HCT116 (cell line): ENCODE results near the gene DOCK1.

Source experiments
- ATF3 ChIP-seq: IDR thresholded peaks from 2 replicates; pipeline ENCODE4 v1.6.1; 2012
- CTCF ChIP-seq, 3 experiments: fragments of 200-600 bp in 1 of 3; sonication (generic) in 1 of 3; IDR thresholded peaks in 2 of 3; conservative IDR thresholded peaks in 1 of 3; 2 replicates each; pipeline ENCODE4 v1.5.1; 2012 to 2017; ENCODE audit warnings: low read depth in 2 of 3, low read length in 2 of 3, antibody characterized with exemption in 1 of 3, borderline replicate concordance in 1 of 3, control low read depth in 1 of 3, mild to moderate bottlenecking in 1 of 3, mixed read lengths in 1 of 3, mixed run types in 1 of 3, moderate library complexity in 1 of 3; ENCODE audit not compliant: insufficient read depth in 1 of 3
- POLR2A ChIP-seq: IDR thresholded peaks from 2 replicates; pipeline ENCODE4 v1.7.0; 2011; ENCODE audit warnings: borderline replicate concordance; ENCODE audit not compliant: insufficient read depth, insufficient read length; ENCODE audit errors: extremely low read depth
- POLR2AphosphoS5 ChIP-seq: IDR thresholded peaks from 2 replicates; pipeline ENCODE4 v1.6.1; 2011; ENCODE audit warnings: mild to moderate bottlenecking, low read depth, low read length, moderate library complexity
- RAD21 ChIP-seq: IDR thresholded peaks from 2 replicates; pipeline ENCODE4 v1.6.1; 2012; ENCODE audit warnings: low read depth, mild to moderate bottlenecking
- REST ChIP-seq: IDR thresholded peaks from 2 replicates; pipeline ENCODE4 v1.6.1; 2012; ENCODE audit warnings: low read depth
- SP1 ChIP-seq: IDR thresholded peaks from 2 replicates; pipeline ENCODE4 v1.6.1; 2012; ENCODE audit warnings: low read depth
- YY1 ChIP-seq: IDR thresholded peaks from 2 replicates; pipeline ENCODE4 v1.6.1; 2011; ENCODE audit warnings: low read length, low read depth, moderate library complexity, mild to moderate bottlenecking; ENCODE audit not compliant: insufficient replicate concordance; ENCODE audit errors: extremely low read depth

- no peak for TF ChIP-seq CTCF (IDR thresholded peaks at IDR 0.05 in 2 of 3, conservative IDR thresholded peaks at IDR 0.05 in 1 of 3; ENCODE audit: borderline replicate concordance in 1 of 3, insufficient read depth in 1 of 3, low read depth in 2 of 3, low read length in 2 of 3)
- TF ChIP-seq YY1, result no peak
- no peak for TF ChIP-seq POLR2AphosphoS5
- TF ChIP-seq REST, result no peak
- no peak for TF ChIP-seq RAD21
- TF ChIP-seq ATF3, result no peak
- no peak for TF ChIP-seq POLR2A
- TF ChIP-seq SP1, result no peak
Measured at GRCh38 chr10:127227663-127228062, 322.4 kb downstream of the DOCK1 start.
